Measurements from ENCODE around the gene RPSA.

GRCh38 chr3:39407259-39407629 lies 724 bp downstream of the RPSA start:
- TF ChIP-seq EZH2phosphoT487 (IDR thresholded peaks at IDR 0.05; ENCODE audit: borderline replicate concordance) (no peak), POLR2AphosphoS5 (IDR thresholded peaks at IDR 0.05; ENCODE audit: low read depth, low read length) (no peak), SIN3A (IDR thresholded peaks at IDR 0.05; ENCODE audit: low read depth) (no peak)
